GM13976 (cell line): ENCODE measurements around the gene CDC34.

ENCODE experiments used
- DNase-seq: peaks from one replicate; pipeline ENCODE4 v3.0.0; 2012; ENCODE audit warnings: low spot score
- in situ Hi-C: fragments of 300-500 bp; cut with MboI; formaldehyde crosslinking; loops from one replicate; pipeline ENCODE4 v1.12.0; 2022; ENCODE audit warnings: low sequenced_read_pairs, mixed read lengths, inconsistent platforms; ENCODE audit not compliant: unreplicated experiment
- TF ChIP-seq, protein P1 (sequence below): IDR thresholded peaks from 2 replicates; pipeline ENCODE4 v1.5.1; 2012; ENCODE audit warnings: borderline replicate concordance, mild to moderate bottlenecking; ENCODE audit not compliant: insufficient read depth; ENCODE audit errors: extremely low read depth, missing control alignments, control extremely low read depth

The CDC34 gene

GRCh38 chr19:512547-513365 is 18.8 kb upstream of the CDC34 start:
- no peak for DNase-seq
- TF ChIP-seq, protein P1, sequence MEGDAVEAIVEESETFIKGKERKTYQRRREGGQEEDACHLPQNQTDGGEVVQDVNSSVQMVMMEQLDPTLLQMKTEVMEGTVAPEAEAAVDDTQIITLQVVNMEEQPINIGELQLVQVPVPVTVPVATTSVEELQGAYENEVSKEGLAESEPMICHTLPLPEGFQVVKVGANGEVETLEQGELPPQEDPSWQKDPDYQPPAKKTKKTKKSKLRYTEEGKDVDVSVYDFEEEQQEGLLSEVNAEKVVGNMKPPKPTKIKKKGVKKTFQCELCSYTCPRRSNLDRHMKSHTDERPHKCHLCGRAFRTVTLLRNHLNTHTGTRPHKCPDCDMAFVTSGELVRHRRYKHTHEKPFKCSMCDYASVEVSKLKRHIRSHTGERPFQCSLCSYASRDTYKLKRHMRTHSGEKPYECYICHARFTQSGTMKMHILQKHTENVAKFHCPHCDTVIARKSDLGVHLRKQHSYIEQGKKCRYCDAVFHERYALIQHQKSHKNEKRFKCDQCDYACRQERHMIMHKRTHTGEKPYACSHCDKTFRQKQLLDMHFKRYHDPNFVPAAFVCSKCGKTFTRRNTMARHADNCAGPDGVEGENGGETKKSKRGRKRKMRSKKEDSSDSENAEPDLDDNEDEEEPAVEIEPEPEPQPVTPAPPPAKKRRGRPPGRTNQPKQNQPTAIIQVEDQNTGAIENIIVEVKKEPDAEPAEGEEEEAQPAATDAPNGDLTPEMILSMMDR, result no peak
- in situ Hi-C loops, result no loop called here

- no peak for DNase-seq
- in situ Hi-C loops, result no loop called here
- TF ChIP-seq, protein P1, result no peak
Measured at GRCh38 chr19:513368-514165, 18.0 kb upstream of the CDC34 start.

GRCh38 chr19:514166-514663 is 17.3 kb upstream of the CDC34 start:
- DNase-seq, result no peak
- TF ChIP-seq, protein P1, result no peak
- in situ Hi-C loops, result no loop called here

DNA sequence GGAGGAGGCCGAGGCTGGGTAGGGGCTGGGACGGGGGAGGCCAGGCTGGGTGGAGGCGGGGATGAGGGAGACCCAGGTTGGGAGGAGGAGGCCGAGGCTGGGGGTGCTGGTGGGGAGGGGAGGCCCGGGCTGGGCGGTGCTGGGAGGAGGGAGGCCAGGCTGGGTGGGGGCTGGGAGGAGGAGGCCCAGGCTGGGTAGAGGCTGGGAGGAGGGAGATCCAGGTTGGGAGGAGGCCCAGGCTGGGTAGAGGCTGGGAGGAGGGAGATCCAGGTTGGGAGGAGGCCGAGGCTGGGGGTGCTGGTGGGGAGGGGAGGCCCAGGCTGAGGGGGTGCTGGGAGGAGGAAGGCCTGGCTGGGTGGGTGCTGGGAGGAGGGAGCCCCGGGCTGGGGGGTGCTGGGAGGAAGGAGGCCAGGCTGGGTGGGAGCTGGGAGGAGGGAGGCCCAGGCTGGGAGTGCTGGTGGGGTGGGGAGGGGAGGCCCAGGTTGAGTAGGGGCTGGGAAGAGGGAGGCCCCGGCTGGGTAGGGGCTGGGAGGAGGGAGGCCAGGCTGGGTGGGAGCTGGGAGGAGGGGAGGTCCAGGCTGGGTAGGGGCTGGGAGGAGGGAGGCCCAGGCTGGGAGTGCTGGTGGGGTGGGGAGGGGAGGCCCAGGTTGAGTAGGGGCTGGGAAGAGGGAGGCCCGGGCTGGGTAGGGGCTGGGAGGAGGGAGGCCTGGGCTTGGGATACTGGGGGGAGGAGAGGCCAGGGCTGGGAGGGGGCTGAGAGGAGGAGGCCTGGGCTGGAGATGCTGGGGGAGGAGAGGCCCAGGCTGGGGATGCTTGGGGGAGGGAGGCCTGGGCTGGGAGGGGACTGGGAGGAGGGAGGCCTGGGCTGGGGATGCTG is 13.6 kb upstream of the CDC34 start:
- TF ChIP-seq, protein P1, result no peak
- no peak for DNase-seq
- in situ Hi-C loops, result no loop called here

DNA sequence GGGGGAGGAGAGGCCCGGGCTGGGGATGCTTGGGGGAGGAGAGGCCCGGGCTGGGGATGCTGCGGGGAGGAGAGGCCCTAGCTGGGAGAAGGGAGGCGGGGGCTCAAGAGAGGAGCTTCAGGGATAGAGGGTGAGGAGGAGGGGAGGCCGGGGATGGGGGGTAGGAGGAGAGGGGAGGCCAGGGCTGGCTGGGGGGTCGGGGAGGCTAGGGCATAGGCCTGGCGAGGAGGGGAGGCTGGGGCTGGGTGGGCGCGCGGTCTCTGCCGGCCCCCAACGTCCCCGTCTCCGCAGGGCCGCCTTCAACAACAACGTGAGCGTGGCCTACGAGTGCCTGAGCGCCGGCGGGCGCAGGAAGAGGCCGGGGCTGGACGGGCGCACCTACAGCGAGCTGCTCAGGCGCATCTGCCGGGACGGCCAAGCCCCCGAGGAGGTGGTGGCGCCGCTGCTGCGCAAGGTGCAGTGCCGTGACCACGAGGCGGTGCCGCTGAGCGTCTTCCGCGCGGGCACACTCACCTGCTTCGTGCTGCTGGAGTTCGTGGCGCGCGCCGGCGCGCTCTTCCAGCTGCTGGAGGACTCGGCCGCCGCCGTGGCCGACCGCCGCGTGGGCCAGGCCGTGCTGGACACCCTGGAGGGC is 12.8 kb upstream of the CDC34 start:
- DNase-seq, result no peak
- TF ChIP-seq, protein P1, result no peak
- in situ Hi-C loops, result no loop called here

- in situ Hi-C loops, result no loop called here
- no peak for DNase-seq
- TF ChIP-seq, protein P1, result no peak
Measured at GRCh38 chr19:519449-519865, 12.1 kb upstream of the CDC34 start.
